ENCODE results near the gene ATAD5.
"Not testable (repeated sequence)": the region's sequence is repeated elsewhere in the genome, so short reads cannot be mapped to it uniquely, and the experiment has no call there.

Gene ATAD5

GRCh38 chr17:30821871-30822723, 9.7 kb upstream of the ATAD5 start:
- Histone ChIP-seq H3K4me2 (peak overlapping the region; percentile 98; the same call in 1 of the 2 replicates), H3K79me2 (ENCODE audit: insufficient read depth, low read depth) (peaks cover 52% of the 10 kb centered on the region), H3K27ac (no peak overlapping the region), H3K4me3 (IDR thresholded peaks at IDR 0.05; ENCODE audit: insufficient read depth, low read depth, low read length) (no peak overlapping the region), H3K4me1 (ENCODE audit: low read depth, poor library complexity, severe bottlenecking) (peaks cover 28% of the 10 kb centered on the region), H3K27me3 (ENCODE audit: insufficient read depth, low read depth) (no peaks in the 10 kb centered on the region), H3K36me3 (ENCODE audit: insufficient read depth) (no peaks in the 10 kb centered on the region), H4K20me1 (ENCODE audit: insufficient read depth) (no peaks in the 10 kb centered on the region), H2AFZ (ENCODE audit: low read depth) (no peak overlapping the region), H3K9ac (no peak overlapping the region)
- no peak for TF ChIP-seq CTCF (conservative IDR thresholded peaks at IDR 0.05; ENCODE audit: low read depth, low read length)

- H3K4me3 ChIP-seq (IDR thresholded peaks at IDR 0.05; ENCODE audit: insufficient read depth, low read depth, low read length); H2AFZ ChIP-seq (ENCODE audit: low read depth); H3K9ac ChIP-seq; H3K27me3 ChIP-seq (ENCODE audit: insufficient read depth, low read depth); H3K36me3 ChIP-seq (ENCODE audit: insufficient read depth); H4K20me1 ChIP-seq (ENCODE audit: insufficient read depth); H3K27ac ChIP-seq: not testable (repeated sequence)
- H3K4me2 ChIP-seq = peak overlapping the region; percentile 98; the same call in 1 of the 2 replicates
- peaks cover 52% of the 10 kb centered on the region for H3K79me2 ChIP-seq (ENCODE audit: insufficient read depth, low read depth)
- peaks cover 28% of the 10 kb centered on the region for H3K4me1 ChIP-seq (ENCODE audit: low read depth, poor library complexity, severe bottlenecking)
Measured at GRCh38 chr17:30822919-30823318, 8.8 kb upstream of the ATAD5 start.

- no peaks in the 10 kb centered on the region for H3K36me3 ChIP-seq (ENCODE audit: insufficient read depth)
- H3K9ac ChIP-seq = peak overlapping the region; percentile 84; the same call in 1 of the 2 replicates
- TF ChIP-seq CTCF (conservative IDR thresholded peaks at IDR 0.05; ENCODE audit: low read depth, low read length) = no peak
- peak overlapping the region; percentile 98; the same call in 1 of the 2 replicates for H2AFZ ChIP-seq (ENCODE audit: low read depth)
- H3K4me1 ChIP-seq (ENCODE audit: low read depth, poor library complexity, severe bottlenecking) = peaks cover 28% of the 10 kb centered on the region
- H3K27ac ChIP-seq = no peak overlapping the region
- H4K20me1 ChIP-seq (ENCODE audit: insufficient read depth) = no peaks in the 10 kb centered on the region
- H3K4me3 ChIP-seq (IDR thresholded peaks at IDR 0.05; ENCODE audit: insufficient read depth, low read depth, low read length) = no peak overlapping the region
- H3K27me3 ChIP-seq (ENCODE audit: insufficient read depth, low read depth) = no peaks in the 10 kb centered on the region
- H3K79me2 ChIP-seq (ENCODE audit: insufficient read depth, low read depth) = peaks cover 52% of the 10 kb centered on the region
- H3K4me2 ChIP-seq = peak overlapping the region; percentile 98
Measured at GRCh38 chr17:30823421-30823820, 8.3 kb upstream of the ATAD5 start.

GRCh38 chr17:30824002-30824355, 7.8 kb upstream of the ATAD5 start:
- Histone ChIP-seq H3K36me3 (ENCODE audit: insufficient read depth) (no peaks in the 10 kb centered on the region), H3K27me3 (ENCODE audit: insufficient read depth, low read depth) (no peaks in the 10 kb centered on the region), H3K4me2 (peak overlapping the region; percentile 98), H2AFZ (ENCODE audit: low read depth) (peak overlapping the region; percentile 98), H3K27ac (peak overlapping the region; percentile 45), H3K9ac (peak overlapping the region; percentile 84), H4K20me1 (ENCODE audit: insufficient read depth) (no peaks in the 10 kb centered on the region), H3K79me2 (ENCODE audit: insufficient read depth, low read depth) (peaks cover 50% of the 10 kb centered on the region), H3K4me1 (ENCODE audit: low read depth, poor library complexity, severe bottlenecking) (peaks cover 28% of the 10 kb centered on the region), H3K4me3 (IDR thresholded peaks at IDR 0.05; ENCODE audit: insufficient read depth, low read depth, low read length) (no peak overlapping the region)
- TF ChIP-seq CTCF (conservative IDR thresholded peaks at IDR 0.05; ENCODE audit: low read depth, low read length) = no peak

Data from KMS-11 (cell line).